HFFc6 (cell line): ENCODE measurements around the gene C19orf81. TPM values are rescaled to one million over a fixed set of nuclear protein-coding genes. Genes with fewer than 3 reads are reported as not detected.

ENCODE experiments used
- DNase-seq: peaks from one replicate; pipeline ENCODE4 v3.0.0-alpha.2; 2018
- H3K27ac Mint-ChIP-seq: 2 replicates; pipeline ENCODE4 v1.8.0; 2020; ENCODE audit warnings: mild to moderate bottlenecking, mixed read lengths
- H3K27me3 Mint-ChIP-seq: 2 replicates; pipeline ENCODE4 v1.8.0; 2021; ENCODE audit warnings: mild to moderate bottlenecking, moderate library complexity, mixed read lengths; ENCODE audit not compliant: insufficient read depth
- H3K36me3 Mint-ChIP-seq: 2 replicates; pipeline ENCODE4 v1.8.0; 2021; ENCODE audit warnings: low read depth, mixed read lengths
- H3K4me1 Mint-ChIP-seq: 2 replicates; pipeline ENCODE4 v1.8.0; 2020; ENCODE audit warnings: low read depth, mixed read lengths
- H3K4me3 Mint-ChIP-seq: 2 replicates; pipeline ENCODE4 v1.8.0; 2020; ENCODE audit warnings: mild to moderate bottlenecking, moderate library complexity, mixed read lengths
- H3K9me3 Mint-ChIP-seq: 2 replicates; pipeline ENCODE4 v1.8.0; 2020; ENCODE audit warnings: mild to moderate bottlenecking, mixed read lengths
- CTCF ChIP-seq: fragments of 200-600 bp; sonication (generic); IDR thresholded peaks from 2 replicates; pipeline ENCODE4 v1.5.0; 2021; ENCODE audit warnings: antibody characterized with exemption, mild to moderate bottlenecking
- total RNA-seq, 6 experiments: library from RNA; stranded (reverse); fragmentation: NEBNext Ultra II Directional; extraction: Animal tissue kit (Norgen Biotek cat#: 25700); gene quantifications; 2 replicates in 1 of 6; 3 replicates in 5 of 6; pipeline ENCODE4 v1.2.3, GENCODE V29; 2021

The C19orf81 gene
- total RNA-seq, 6 experiments from 2014 or later: 0.64 to 0.94 (median 0.68) TPM; not detected in 3

- Mint-ChIP-seq H3K4me3 (no peak overlapping the region), H3K27me3 (peaks cover 4% of the 10 kb centered on the region), H3K9me3 (peaks cover 13% of the 10 kb centered on the region), H3K4me1 (no peaks in the 10 kb centered on the region), H3K27ac (no peak overlapping the region), H3K36me3 (peaks cover 3% of the 10 kb centered on the region; the same call in 1 of the 2 replicates)
- DNase-seq: no peak
- TF ChIP-seq CTCF: no peak
These were observed 20.1 kb upstream of the C19orf81 start for GRCh38 chr19:50629194-50629593.

GRCh38 chr19:50629801-50630200 is 19.4 kb upstream of the C19orf81 start:
- no peak for DNase-seq
- peaks cover 4% of the 10 kb centered on the region; the same call in 1 of the 2 replicates for H3K36me3 Mint-ChIP-seq
- no peak overlapping the region for H3K27ac Mint-ChIP-seq
- H3K27me3 Mint-ChIP-seq: peaks cover 4% of the 10 kb centered on the region
- TF ChIP-seq CTCF: no peak
- H3K4me1 Mint-ChIP-seq: no peaks in the 10 kb centered on the region
- peaks cover 18% of the 10 kb centered on the region for H3K9me3 Mint-ChIP-seq
- no peak overlapping the region for H3K4me3 Mint-ChIP-seq

GRCh38 chr19:50632151-50632835 is 17.0 kb upstream of the C19orf81 start:
- Mint-ChIP-seq H3K27ac (no peak overlapping the region), H3K27me3 (peaks cover 22% of the 10 kb centered on the region)

GRCh38 chr19:50633359-50633758 is 15.9 kb upstream of the C19orf81 start:
- no peak for DNase-seq
- peaks cover 32% of the 10 kb centered on the region for H3K27me3 Mint-ChIP-seq
- H3K4me1 Mint-ChIP-seq: no peaks in the 10 kb centered on the region
- peaks cover 26% of the 10 kb centered on the region for H3K9me3 Mint-ChIP-seq
- H3K4me3 Mint-ChIP-seq: no peak overlapping the region
- no peak for TF ChIP-seq CTCF
- no peak overlapping the region for H3K27ac Mint-ChIP-seq
- H3K36me3 Mint-ChIP-seq: peaks cover 4% of the 10 kb centered on the region; the same call in 1 of the 2 replicates

More at GRCh38 chr19:50632151-50632835, 17.0 kb upstream of the C19orf81 start:
- TF ChIP-seq CTCF: no peak; the same call in 1 of the 2 replicates
- Mint-ChIP-seq H3K4me3 (no peak overlapping the region), H3K4me1 (no peaks in the 10 kb centered on the region), H3K9me3 (peaks cover 26% of the 10 kb centered on the region), H3K36me3 (peaks cover 4% of the 10 kb centered on the region; the same call in 1 of the 2 replicates)
- no peak for DNase-seq

- Mint-ChIP-seq H3K4me1 (no peaks in the 10 kb centered on the region), H3K27ac (no peak overlapping the region), H3K9me3 (peaks cover 26% of the 10 kb centered on the region), H3K27me3 (peaks cover 35% of the 10 kb centered on the region), H3K4me3 (no peak overlapping the region), H3K36me3 (peaks cover 4% of the 10 kb centered on the region; the same call in 1 of the 2 replicates)
- no peak for TF ChIP-seq CTCF
- DNase-seq: no peak
These were observed 15.3 kb upstream of the C19orf81 start for GRCh38 chr19:50633973-50634372.
